ENCODE data around the gene GPR27.

DNA sequence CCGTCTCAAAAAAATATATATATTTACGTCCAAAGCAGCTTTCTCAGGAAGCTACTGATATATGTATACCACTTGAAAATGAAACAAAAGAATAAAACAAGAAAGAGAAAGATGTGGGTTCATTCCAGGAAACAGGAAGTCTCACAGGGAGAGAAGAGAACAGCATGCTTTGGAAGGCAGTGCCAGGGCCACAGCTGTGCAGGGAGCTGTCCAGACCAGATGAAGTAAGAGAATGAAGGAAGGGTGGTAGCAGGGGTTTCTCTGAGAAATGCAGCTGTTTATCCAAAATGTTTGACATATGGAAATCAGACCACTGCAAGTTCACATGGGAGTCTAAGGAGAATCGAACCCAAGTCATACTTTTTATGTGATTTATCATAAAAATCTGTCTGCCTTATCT, 8.9 kb upstream of the GPR27 start:
- TF ChIP-seq, protein P1, sequence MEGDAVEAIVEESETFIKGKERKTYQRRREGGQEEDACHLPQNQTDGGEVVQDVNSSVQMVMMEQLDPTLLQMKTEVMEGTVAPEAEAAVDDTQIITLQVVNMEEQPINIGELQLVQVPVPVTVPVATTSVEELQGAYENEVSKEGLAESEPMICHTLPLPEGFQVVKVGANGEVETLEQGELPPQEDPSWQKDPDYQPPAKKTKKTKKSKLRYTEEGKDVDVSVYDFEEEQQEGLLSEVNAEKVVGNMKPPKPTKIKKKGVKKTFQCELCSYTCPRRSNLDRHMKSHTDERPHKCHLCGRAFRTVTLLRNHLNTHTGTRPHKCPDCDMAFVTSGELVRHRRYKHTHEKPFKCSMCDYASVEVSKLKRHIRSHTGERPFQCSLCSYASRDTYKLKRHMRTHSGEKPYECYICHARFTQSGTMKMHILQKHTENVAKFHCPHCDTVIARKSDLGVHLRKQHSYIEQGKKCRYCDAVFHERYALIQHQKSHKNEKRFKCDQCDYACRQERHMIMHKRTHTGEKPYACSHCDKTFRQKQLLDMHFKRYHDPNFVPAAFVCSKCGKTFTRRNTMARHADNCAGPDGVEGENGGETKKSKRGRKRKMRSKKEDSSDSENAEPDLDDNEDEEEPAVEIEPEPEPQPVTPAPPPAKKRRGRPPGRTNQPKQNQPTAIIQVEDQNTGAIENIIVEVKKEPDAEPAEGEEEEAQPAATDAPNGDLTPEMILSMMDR (IDR thresholded peaks at IDR 0.05), result no peak
- TF ChIP-seq POLR2A (IDR thresholded peaks at IDR 0.05), result no peak
